CD14-positive monocyte (primary cell): ENCODE results near the gene TDRD9. TPM values are rescaled to one million over a fixed set of nuclear protein-coding genes. Genes with fewer than 3 reads are reported as not detected.
A peak's percentile ranks its signal among the peaks of the same experiment; 100 is the strongest.

Source experiments
- DNase-seq, 3 donors: peaks; one replicate each; pipeline ENCODE4 v3.0.0-alpha.2; 2011 to 2022
- H2AFZ ChIP-seq: 2 replicates; pipeline ENCODE4 v1.6.0; 2012; ENCODE audit warnings: mild to moderate bottlenecking, low read depth, low read length, inconsistent platforms; ENCODE audit not compliant: insufficient read depth, poor library complexity, severe bottlenecking
- H3K27ac ChIP-seq, 2 donors: 1 replicate in 1 of 2; 2 replicates in 1 of 2; pipeline ENCODE4 v1.5.1; 2012 to 2013; ENCODE audit warnings: low read length in 2 of 2, control low read depth in 1 of 2, inconsistent platforms in 1 of 2, low read depth in 1 of 2, mild to moderate bottlenecking in 1 of 2
- H3K27me3 ChIP-seq, 2 donors: one replicate each; pipeline versions ENCODE4 v1.6.0 to v1.6.1; 2011 to 2013; ENCODE audit warnings: low read length in 2 of 2; ENCODE audit not compliant: control insufficient read depth in 2 of 2, insufficient read depth in 2 of 2
- H3K36me3 ChIP-seq, 2 donors: replicated peaks in 1 of 2; 1 replicate in 1 of 2; 2 replicates in 1 of 2; pipeline versions ENCODE4 v1.5.1 to v1.6.1; 2012 to 2013; ENCODE audit warnings: low read length in 2 of 2, control low read depth in 1 of 2, inconsistent platforms in 1 of 2, mild to moderate bottlenecking in 1 of 2; ENCODE audit not compliant: insufficient read depth in 2 of 2, control insufficient read depth in 1 of 2
- H3K4me1 ChIP-seq, 2 donors: 1 replicate in 1 of 2; 2 replicates in 1 of 2; pipeline versions ENCODE4 v1.5.1 to v1.6.1; 2012 to 2013; ENCODE audit warnings: low read length in 2 of 2, control low read depth in 1 of 2, inconsistent platforms in 1 of 2, mild to moderate bottlenecking in 1 of 2, moderate library complexity in 1 of 2; ENCODE audit not compliant: insufficient read depth in 2 of 2, control insufficient read depth in 1 of 2
- H3K4me2 ChIP-seq: replicated peaks from 2 replicates; pipeline ENCODE3; 2012; ENCODE audit warnings: low read length, moderate library complexity, mild to moderate bottlenecking; ENCODE audit not compliant: poor library complexity, severe bottlenecking; ENCODE audit errors: extremely low read depth
- H3K4me3 ChIP-seq, 3 experiments: fragments of 200-600 bp in 1 of 3; sonication (generic) in 1 of 3; replicated peaks in 1 of 3; 1 replicate in 2 of 3; 2 replicates in 1 of 3; pipeline ENCODE4 v1.5.1; 2011 to 2013; ENCODE audit warnings: low read length in 3 of 3, mild to moderate bottlenecking in 3 of 3, control low read depth in 2 of 3, low read depth in 2 of 3, inconsistent platforms in 1 of 3, moderate library complexity in 1 of 3
- H3K79me2 ChIP-seq: 2 replicates; pipeline ENCODE4 v1.6.0; 2012; ENCODE audit warnings: mild to moderate bottlenecking, control low read depth, inconsistent platforms, low read length, moderate library complexity; ENCODE audit not compliant: insufficient read depth
- H3K9ac ChIP-seq: 2 replicates; pipeline ENCODE4 v1.6.0; 2017; ENCODE audit warnings: low read length, mild to moderate bottlenecking; ENCODE audit not compliant: insufficient read depth, poor library complexity, severe bottlenecking
- H3K9me3 ChIP-seq, 2 donors: replicated peaks in 1 of 2; 1 replicate in 1 of 2; 2 replicates in 1 of 2; pipeline versions ENCODE4 v1.5.1 to v1.6.1; 2012 to 2013; ENCODE audit warnings: low read length in 2 of 2, control low read depth in 1 of 2; ENCODE audit not compliant: control insufficient read depth in 1 of 2, insufficient read depth in 1 of 2
- H4K20me1 ChIP-seq: 2 replicates; pipeline ENCODE4 v1.6.0; 2012; ENCODE audit warnings: mild to moderate bottlenecking, low read length, control low read depth, moderate library complexity; ENCODE audit not compliant: insufficient read depth
- H3K27ac Mint-ChIP-seq, 7 donors: one replicate each; pipeline ENCODE4 v1.8.0; 2020; ENCODE audit warnings: mild to moderate bottlenecking in 7 of 7, mixed read lengths in 7 of 7, moderate library complexity in 6 of 7, inconsistent platforms in 2 of 7
- H3K27me3 Mint-ChIP-seq, 3 donors: one replicate each; pipeline ENCODE4 v1.8.0; 2021 to 2022; ENCODE audit warnings: low read depth in 3 of 3, mild to moderate bottlenecking in 3 of 3, mixed read lengths in 3 of 3, moderate library complexity in 3 of 3, inconsistent platforms in 1 of 3
- H3K36me3 Mint-ChIP-seq, 2 donors: one replicate each; pipeline ENCODE4 v1.8.0; 2020; ENCODE audit warnings: mixed read lengths in 2 of 2, inconsistent platforms in 1 of 2, mild to moderate bottlenecking in 1 of 2
- H3K4me1 Mint-ChIP-seq: one replicate; pipeline ENCODE4 v1.8.0; 2020; ENCODE audit warnings: mild to moderate bottlenecking, mixed read lengths
- H3K4me3 Mint-ChIP-seq, 2 donors: one replicate each; pipeline ENCODE4 v1.8.0; 2020; ENCODE audit warnings: mild to moderate bottlenecking in 2 of 2, mixed read lengths in 2 of 2, moderate library complexity in 1 of 2
- H3K9me3 Mint-ChIP-seq, 7 donors: one replicate each; pipeline ENCODE4 v1.8.0; 2020 to 2022; ENCODE audit warnings: mixed read lengths in 7 of 7, mild to moderate bottlenecking in 6 of 7, moderate library complexity in 6 of 7, inconsistent platforms in 2 of 7
- WGBS: methylation state at CpG from one replicate; pipeline ENCODE4 v1.1.5; 2013; ENCODE audit warnings: missing lambda C conversion rate; ENCODE audit not compliant: insufficient coverage; 5-methylcytosine and 5-hydroxymethylcytosine counted together
- intact Hi-C, 2 donors: fragments of 100-400 bp; cut with micrococcal nuclease; formaldehyde crosslinking; loops; one replicate each; pipeline versions ENCODE4 v1.15.0 to v1.15.1; 2023
- polyA plus RNA-seq, 3 donors: library from polyadenylated mRNA; depleted of rRNA in 1 of 3; unstranded in 2 of 3; stranded (reverse) in 1 of 3; fragments of 300-500 nt in 2 of 3; fragments of >200 nt in 1 of 3; fragmentation: Illumina TruSeq in 2 of 3; gene quantifications; 1 replicate in 2 of 3; 2 replicates in 1 of 3; pipeline ENCODE4 v1.2.3, GENCODE V29; 2012 to 2021
- TF ChIP-seq, protein P1 (sequence below): fragments of 200-600 bp; IDR thresholded peaks from one replicate; pipeline ENCODE4 v1.8.0; 2022; ENCODE audit warnings: antibody characterized with exemption, mild to moderate bottlenecking

The TDRD9 gene
- polyA plus RNA-seq, 3 donors = 7.6 to 12.1 (median 11.8) TPM

- H2AFZ ChIP-seq = no peak overlapping the region
- H3K4me3 ChIP-seq = no peak overlapping the region
- H3K4me2 ChIP-seq = no peak overlapping the region
- intact Hi-C loops = no loop called here
- H3K36me3 ChIP-seq = peaks cover 15 to 45% of the 10 kb centered on the region in 2 donors
- Mint-ChIP-seq H3K4me3 (no peak overlapping the region), H3K36me3 (peaks cover 38 to 58% of the 10 kb centered on the region in 2 donors), H3K9me3 (no peaks in the 10 kb centered on the region), H3K27me3 (peaks cover 0 to 3% (median 0%) of the 10 kb centered on the region in 3 donors), H3K4me1 (no peaks in the 10 kb centered on the region), H3K27ac (no peak overlapping the region)
- H3K27me3 ChIP-seq = no peaks in the 10 kb centered on the region
- no peaks in the 10 kb centered on the region for H3K79me2 ChIP-seq
- no peaks in the 10 kb centered on the region for H3K9me3 ChIP-seq
- H3K27ac ChIP-seq = no peak overlapping the region
- 100% methylated on average over 1 of the region's 1 CpG for WGBS
- no peaks in the 10 kb centered on the region for H3K4me1 ChIP-seq
- no peak for DNase-seq
- no peaks in the 10 kb centered on the region for H4K20me1 ChIP-seq
- TF ChIP-seq, protein P1, sequence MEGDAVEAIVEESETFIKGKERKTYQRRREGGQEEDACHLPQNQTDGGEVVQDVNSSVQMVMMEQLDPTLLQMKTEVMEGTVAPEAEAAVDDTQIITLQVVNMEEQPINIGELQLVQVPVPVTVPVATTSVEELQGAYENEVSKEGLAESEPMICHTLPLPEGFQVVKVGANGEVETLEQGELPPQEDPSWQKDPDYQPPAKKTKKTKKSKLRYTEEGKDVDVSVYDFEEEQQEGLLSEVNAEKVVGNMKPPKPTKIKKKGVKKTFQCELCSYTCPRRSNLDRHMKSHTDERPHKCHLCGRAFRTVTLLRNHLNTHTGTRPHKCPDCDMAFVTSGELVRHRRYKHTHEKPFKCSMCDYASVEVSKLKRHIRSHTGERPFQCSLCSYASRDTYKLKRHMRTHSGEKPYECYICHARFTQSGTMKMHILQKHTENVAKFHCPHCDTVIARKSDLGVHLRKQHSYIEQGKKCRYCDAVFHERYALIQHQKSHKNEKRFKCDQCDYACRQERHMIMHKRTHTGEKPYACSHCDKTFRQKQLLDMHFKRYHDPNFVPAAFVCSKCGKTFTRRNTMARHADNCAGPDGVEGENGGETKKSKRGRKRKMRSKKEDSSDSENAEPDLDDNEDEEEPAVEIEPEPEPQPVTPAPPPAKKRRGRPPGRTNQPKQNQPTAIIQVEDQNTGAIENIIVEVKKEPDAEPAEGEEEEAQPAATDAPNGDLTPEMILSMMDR = no peak
- H3K9ac ChIP-seq = no peak overlapping the region
Observed at GRCh38 chr14:104004849-104005248, 76.6 kb downstream of the TDRD9 start.

GRCh38 chr14:104005489-104005888 lies 77.2 kb downstream of the TDRD9 start:
- DNase-seq = no peak
- H4K20me1 ChIP-seq = no peaks in the 10 kb centered on the region
- H2AFZ ChIP-seq = no peak overlapping the region
- H3K27me3 Mint-ChIP-seq = peaks cover 0 to 3% (median 0%) of the 10 kb centered on the region in 3 donors
- H3K36me3 Mint-ChIP-seq = peaks cover 40 to 59% of the 10 kb centered on the region in 2 donors
- intact Hi-C loops = no loop called here
- WGBS = 88% methylated on average over 4 of the region's 8 CpGs
- H3K4me3 ChIP-seq = no peak overlapping the region
- no peaks in the 10 kb centered on the region for H3K27me3 ChIP-seq
- peak overlapping the region in 1 of 7 donors; percentile 36 for H3K27ac Mint-ChIP-seq
- H3K4me1 Mint-ChIP-seq = no peaks in the 10 kb centered on the region
- TF ChIP-seq, protein P1 = no peak
- no peak overlapping the region for H3K4me2 ChIP-seq
- no peaks in the 10 kb centered on the region for H3K79me2 ChIP-seq
- H3K27ac ChIP-seq = no peak overlapping the region
- no peaks in the 10 kb centered on the region for H3K4me1 ChIP-seq
- no peak overlapping the region for H3K9ac ChIP-seq
- no peak overlapping the region for H3K4me3 Mint-ChIP-seq
- peaks cover 15 to 46% of the 10 kb centered on the region in 2 donors for H3K36me3 ChIP-seq
- H3K9me3 Mint-ChIP-seq = no peaks in the 10 kb centered on the region
- H3K9me3 ChIP-seq = no peaks in the 10 kb centered on the region
